Nucleus accumbens (tissue), 56 donors: ENCODE data around the gene IARS1.

Experiments
- DNase-seq, 56 donors: peaks; one replicate each; lab custom pipeline; 2025; lab: John Stamatoyannopoulos, UW

The IARS1 gene

DNA sequence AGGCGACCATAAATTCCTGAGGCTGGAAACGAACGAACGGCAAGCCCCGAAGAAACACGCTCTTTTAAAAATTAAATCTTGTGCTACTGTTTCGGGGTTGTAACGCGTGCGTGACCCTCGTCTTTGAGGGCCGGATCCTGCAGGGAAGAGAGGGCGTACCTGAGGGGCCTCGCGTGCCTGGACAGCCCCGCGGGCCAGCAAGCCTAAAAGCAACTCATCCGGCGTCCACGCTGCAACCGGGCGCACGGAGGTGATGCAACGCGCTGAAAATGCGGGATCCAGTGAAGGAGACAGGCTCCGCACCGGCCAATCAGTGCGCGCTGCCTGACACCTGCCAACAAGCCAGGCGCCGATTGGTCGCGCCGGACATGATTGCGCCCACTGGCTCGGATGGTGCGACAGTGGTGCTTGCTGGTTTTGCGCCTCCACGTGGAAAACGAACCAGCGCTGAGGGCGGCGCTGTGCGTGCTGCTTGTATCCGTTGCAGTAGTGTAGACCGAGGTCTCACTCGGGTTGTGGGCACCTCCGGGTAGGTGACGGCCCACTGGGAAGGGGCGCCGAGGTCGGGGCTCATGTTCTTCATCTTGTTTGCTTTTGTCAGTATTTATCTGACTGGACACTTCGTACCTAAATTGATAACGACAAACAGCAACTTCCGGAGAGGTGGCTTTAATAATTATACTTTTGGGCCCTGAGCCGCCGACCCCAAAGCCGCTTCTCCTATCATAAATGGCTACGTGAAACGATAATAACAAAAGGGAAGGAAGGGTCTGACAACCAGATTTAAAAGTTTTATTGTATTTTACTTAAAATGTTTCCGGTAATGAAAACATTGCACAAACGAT, at the start of gene IARS1:
Gene IARS1 (minus strand): TSS at position 246 of the 845 bp plus-strand sequence. CDS start 4,278 bp downstream, outside the sequence.
- DNase-seq: peak; percentile 86 to 99 (median 97)

- DNase-seq: no peak
Measured at GRCh38 chr9:92342825-92343488, 49.5 kb upstream of the IARS1 start.

GRCh38 chr9:92341578-92341977, 48.1 kb upstream of the IARS1 start:
- no peak for DNase-seq

GRCh38 chr9:92333282-92333634, 39.8 kb upstream of the IARS1 start:
- no peak for DNase-seq

- no peak for DNase-seq
Measured at GRCh38 chr9:92332577-92333281, 39.2 kb upstream of the IARS1 start.

DNA sequence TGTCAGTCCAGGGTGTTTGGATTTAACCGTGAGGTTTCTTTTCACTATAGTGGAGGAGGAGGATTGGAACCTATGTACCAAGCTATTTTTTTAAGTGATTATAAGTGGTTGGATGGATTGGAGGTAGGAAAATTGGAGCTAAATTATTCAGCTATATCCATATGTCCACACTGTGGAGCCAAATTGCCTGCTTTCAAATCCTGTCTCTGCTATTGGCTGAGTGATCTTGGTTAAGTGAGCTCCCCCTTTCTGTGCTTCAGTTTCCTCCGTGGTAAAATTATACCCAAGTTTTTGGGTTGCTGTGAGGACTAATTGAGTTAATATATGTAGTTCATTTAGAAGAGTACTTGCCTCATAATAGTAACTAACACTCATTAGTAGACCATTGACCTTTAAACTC, 34.7 kb upstream of the IARS1 start:
- no peak for DNase-seq

- DNase-seq: no peak
Measured at GRCh38 chr9:92327283-92327850, 33.9 kb upstream of the IARS1 start.

DNA sequence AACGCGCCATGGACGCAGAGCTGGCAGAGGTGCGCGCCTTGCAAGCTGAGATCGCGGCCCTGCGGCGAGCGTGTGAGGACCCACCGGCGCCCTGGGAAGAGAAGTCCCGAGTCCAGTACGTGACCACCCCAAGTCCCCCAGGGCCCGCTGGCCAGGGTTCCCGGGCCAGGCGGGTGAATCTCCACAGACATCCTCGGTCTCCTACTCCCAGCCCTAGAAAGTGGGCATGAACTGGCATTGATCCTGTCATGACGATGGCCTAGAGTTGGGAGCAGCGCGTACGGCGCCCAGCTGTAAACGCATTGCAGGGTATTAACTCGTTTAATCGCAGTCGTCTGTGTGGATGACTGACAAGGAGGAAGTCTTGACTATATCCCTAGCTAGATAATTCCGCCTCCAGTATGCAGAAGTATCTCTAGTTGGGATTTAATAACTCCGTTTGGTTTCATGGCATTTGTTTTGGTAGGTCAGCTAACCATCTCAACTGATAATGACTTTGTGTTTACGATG, 32.5 kb upstream of the IARS1 start:
- DNase-seq: peak in 1 of 56 donors; percentile 54

DNA sequence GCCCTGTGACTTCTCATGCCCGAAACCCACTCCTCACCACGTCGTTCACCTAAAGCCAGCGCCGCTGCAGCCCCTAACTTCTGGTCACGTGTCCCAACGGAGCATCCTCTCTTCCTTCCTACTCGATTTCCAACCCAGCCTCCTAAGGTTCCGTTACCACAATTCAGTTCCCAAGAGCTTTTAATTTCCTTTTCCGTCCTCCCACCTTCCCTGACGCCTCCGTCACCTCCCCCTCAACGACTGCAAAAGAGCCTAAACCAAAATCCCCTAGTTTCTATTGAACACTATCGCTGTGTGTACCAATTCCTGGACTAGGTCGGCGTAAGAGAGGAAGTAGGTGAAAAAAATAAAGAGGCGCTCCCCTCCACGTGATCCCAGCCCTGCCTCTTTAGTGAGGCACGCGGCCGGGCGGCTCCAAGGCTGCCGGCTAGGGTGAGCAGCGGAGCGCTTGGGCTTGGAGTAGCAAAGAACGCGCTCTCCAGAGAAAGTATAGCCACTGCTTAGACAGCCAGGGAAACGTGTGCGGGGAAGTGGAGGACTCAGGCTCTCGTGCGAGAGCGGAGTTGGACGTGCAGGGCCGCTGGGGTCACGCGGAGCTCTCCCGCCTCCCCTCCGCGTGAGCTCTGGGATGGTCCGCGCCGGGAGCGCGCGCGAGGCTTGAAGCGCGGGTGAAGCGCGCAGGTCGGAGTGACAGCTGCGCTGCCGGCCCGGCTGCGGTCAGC, 31.9 kb upstream of the IARS1 start, which contains the start of the genes CENPP and NOL8:
Gene CENPP (plus strand): TSS at position 685 of the 722 bp plus-strand sequence.
Gene NOL8 (minus strand): TSS at position 82 of the 722 bp plus-strand sequence. CDS start 1,189 bp downstream, outside the sequence.
- DNase-seq: peak; percentile 37 to 95 (median 86)

GRCh38 chr9:92324889-92325268, 31.4 kb upstream of the IARS1 start:
- peak in 1 of 56 donors; percentile 7 for DNase-seq

DNA sequence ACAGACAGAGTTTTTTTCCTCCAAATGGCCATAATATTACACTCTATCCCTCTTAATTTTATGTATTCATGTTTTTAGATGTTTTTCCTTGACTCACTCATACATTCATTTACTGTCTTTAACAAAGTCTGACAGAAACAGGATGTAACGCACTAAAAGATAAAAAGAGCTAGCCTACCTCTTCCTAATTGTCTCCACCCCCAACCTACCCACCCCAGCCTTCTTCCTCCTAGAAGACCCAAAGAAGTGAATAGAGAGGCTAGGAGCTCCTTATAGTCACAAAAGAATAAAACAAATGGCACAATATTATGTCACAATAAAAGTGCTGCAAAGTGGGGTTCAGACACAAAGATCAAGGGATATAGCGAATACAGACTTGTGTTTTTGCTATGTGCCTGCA, 30.9 kb upstream of the IARS1 start:
- no peak for DNase-seq

DNA sequence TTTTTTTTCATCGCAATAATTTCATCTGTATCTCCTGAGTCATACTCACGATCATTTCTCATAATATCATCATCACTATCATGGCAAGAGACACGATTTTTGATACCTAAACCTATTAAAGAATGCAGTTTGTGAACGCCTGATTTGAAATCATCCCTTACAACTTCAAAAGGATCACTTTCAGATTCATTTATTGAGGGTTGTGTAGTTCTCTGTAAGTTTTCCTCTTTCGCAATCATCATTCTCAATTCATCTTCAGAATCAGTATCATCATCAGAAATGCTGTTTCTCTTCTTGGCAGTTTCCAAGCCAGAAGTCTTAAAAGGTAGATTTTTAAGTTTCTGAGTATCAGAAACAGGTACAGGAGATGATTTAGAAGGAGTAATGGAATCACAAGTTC, 22.0 kb upstream of the IARS1 start:
- DNase-seq: no peak

- no peak for DNase-seq
Measured at GRCh38 chr9:92313624-92314012, 20.1 kb upstream of the IARS1 start.

GRCh38 chr9:92312887-92313623, 19.6 kb upstream of the IARS1 start:
- no peak for DNase-seq

DNA sequence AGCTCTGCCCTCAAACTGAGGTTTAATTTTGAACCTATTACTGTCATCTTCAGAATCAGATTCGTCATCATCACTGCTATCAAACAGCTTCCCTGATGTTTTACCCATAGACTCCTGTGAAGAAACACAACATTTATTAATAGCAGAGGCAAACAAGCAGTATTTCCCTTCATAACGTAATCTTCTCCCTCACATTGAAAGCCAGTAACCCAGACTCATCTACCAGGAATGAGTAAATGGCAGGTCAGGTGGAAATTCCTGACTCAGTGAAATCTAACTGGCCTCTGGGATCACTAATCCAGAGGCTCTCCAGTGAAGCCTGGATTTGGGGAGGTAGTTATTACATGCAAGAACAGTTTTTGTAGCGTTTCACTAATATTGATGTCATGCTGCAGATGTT, 17.1 kb upstream of the IARS1 start:
- DNase-seq: no peak

DNA sequence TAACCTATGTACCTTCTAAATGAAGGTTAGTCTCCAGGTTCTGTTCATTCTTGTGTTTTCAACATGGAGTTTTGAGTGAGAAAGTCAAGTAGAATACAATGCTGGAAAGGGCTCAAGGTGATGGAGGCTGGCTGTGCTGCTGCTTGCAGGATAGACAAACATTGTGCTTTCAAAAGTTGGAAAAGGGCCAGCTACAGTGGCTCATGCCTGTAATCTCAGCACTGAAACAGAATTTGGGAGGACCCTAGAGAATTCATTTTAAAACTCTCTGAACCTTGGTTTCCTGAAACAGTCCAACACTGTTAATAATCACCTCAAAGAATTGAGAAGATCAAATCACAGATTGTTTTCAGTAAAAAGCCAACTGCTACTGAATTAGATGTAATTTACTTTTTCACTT, 15.4 kb upstream of the IARS1 start:
- no peak for DNase-seq

- no peak for DNase-seq
Measured at GRCh38 chr9:92300936-92301335, 7.4 kb upstream of the IARS1 start.

GRCh38 chr9:92299116-92299515, 5.6 kb upstream of the IARS1 start:
- DNase-seq: no peak

DNA sequence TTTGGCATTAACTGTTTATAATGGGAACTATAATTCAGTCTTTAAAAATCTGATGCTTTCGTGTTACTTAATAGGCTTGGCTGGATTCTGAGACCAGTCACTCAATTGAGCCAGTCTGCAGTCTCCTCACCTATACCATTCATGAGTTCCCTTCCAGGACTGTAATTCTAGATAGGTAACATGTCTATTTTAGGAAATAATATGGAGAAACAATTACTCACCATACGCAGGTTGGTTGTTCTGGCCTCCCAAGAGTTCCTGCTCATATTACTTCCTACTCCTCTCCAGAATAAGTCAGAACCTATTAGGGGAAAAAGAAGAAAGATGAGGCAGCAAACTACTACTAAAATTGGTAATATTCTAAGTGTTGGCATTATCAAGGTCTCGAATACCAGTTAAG, 4.5 kb upstream of the IARS1 start:
- DNase-seq: no peak
